HepG2 (cell line): Measurements from ENCODE around the gene G6PC3.

Experiments
- HMG20B ChIP-seq: conservative IDR thresholded peaks from 2 replicates; pipeline ENCODE4 v1.6.1; 2016; ENCODE audit warnings: missing genetic modification reagents, missing compliant biosample characterization
- TF ChIP-seq, protein P1 (sequence below): IDR thresholded peaks from 2 replicates; pipeline ENCODE4 v1.6.1; 2012; ENCODE audit warnings: low read length, improper control_type of control experiment
- TF ChIP-seq, protein P2 (sequence below): sonication (generic); formaldehyde crosslinking; IDR thresholded peaks from 2 replicates; pipeline ENCODE4 v1.4.0; 2020; ENCODE audit warnings: missing genetic modification reagents, low read depth, mild to moderate bottlenecking, borderline replicate concordance
- TF ChIP-seq, protein P3 (sequence below): sonication (generic); formaldehyde crosslinking; IDR thresholded peaks from 2 replicates; pipeline ENCODE4 v1.5.0; 2020; ENCODE audit warnings: missing genetic modification reagents

DNA sequence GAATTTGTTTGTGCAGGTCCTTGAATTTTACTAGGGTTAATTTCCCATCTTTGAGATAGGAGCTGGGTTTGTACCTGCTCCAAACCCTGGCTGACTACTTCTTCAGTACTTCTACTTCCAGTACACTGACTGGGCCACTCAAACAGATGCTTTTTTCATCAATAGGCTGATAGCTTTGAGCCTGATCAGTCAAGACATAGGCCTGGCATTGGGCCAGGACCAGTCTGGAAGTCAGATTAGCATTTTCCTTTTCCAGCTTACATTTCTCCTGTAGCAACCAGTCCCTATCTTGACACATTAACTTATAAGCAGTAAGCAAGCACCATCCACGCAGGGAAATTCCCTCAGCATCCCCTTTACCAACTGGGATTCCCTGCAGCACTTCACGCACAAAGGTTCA is 48.3 kb upstream of the G6PC3 start:
- no peak for TF ChIP-seq HMG20B (CRISPR knock-in tag)
- TF ChIP-seq, protein P1, sequence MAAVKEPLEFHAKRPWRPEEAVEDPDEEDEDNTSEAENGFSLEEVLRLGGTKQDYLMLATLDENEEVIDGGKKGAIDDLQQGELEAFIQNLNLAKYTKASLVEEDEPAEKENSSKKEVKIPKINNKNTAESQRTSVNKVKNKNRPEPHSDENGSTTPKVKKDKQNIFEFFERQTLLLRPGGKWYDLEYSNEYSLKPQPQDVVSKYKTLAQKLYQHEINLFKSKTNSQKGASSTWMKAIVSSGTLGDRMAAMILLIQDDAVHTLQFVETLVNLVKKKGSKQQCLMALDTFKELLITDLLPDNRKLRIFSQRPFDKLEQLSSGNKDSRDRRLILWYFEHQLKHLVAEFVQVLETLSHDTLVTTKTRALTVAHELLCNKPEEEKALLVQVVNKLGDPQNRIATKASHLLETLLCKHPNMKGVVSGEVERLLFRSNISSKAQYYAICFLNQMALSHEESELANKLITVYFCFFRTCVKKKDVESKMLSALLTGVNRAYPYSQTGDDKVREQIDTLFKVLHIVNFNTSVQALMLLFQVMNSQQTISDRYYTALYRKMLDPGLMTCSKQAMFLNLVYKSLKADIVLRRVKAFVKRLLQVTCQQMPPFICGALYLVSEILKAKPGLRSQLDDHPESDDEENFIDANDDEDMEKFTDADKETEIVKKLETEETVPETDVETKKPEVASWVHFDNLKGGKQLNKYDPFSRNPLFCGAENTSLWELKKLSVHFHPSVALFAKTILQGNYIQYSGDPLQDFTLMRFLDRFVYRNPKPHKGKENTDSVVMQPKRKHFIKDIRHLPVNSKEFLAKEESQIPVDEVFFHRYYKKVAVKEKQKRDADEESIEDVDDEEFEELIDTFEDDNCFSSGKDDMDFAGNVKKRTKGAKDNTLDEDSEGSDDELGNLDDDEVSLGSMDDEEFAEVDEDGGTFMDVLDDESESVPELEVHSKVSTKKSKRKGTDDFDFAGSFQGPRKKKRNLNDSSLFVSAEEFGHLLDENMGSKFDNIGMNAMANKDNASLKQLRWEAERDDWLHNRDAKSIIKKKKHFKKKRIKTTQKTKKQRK, result no peak
- TF ChIP-seq, protein P2, sequence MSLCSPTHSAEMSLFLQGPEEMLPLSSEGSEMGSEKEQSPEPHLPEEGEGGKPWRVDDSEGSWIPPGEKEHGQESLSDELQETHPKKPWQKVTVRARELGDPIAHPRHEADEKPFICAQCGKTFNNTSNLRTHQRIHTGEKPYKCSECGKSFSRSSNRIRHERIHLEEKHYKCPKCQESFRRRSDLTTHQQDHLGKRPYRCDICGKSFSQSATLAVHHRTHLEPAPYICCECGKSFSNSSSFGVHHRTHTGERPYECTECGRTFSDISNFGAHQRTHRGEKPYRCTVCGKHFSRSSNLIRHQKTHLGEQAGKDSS (CRISPR knock-in tag), result no peak
- TF ChIP-seq, protein P3, sequence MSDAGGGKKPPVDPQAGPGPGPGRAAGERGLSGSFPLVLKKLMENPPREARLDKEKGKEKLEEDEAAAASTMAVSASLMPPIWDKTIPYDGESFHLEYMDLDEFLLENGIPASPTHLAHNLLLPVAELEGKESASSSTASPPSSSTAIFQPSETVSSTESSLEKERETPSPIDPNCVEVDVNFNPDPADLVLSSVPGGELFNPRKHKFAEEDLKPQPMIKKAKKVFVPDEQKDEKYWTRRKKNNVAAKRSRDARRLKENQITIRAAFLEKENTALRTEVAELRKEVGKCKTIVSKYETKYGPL (CRISPR knock-in tag), result no peak
